ENCODE measurements around the gene RAD18.

Gene RAD18

DNA sequence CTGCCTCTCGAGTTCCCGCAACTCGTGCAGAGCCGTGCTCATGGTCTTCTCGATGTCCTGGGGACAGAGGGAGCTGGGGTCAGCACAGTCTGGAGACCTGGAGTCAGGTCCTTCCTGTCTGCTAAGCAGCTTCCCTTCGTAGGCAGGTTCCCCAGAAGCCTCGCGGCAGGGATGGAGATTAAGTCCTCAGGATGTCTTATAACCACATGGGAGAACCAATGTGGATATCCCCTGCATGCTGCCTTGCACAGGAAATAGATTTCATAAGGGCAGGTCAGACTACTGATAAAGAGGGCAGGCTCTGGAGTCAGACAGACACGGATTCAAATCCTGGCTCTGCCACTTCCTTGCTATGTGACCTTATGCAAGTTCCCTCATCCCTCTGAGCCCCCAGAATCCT is 22.6 kb upstream of the RAD18 start:
- DNase-seq (ENCODE audit: low spot score) (no peak), FAIRE-seq (no peak)

DNA sequence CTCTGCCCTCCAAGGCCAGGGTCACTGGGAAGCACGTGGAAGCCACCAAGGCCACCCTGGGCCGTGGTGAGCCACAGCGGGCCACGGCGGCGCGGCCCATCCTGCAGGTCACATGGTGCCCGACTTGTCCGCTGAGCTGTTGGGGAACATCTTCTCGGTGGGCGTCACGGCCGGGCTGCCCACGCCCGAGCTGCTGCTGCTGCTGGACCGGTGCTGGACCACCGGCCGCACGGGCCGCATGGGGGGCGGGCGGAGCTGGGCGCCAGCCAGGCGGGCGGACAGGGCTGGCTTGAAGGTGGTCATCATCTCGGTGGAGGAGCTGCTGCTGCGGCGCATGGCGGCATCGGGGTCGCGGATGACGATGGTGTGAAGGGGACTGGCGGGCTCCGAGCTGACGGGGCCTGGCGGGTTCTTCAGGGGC is 22.1 kb upstream of the RAD18 start:
- DNase-seq (ENCODE audit: low spot score): no peak
- no peak for FAIRE-seq

DNA sequence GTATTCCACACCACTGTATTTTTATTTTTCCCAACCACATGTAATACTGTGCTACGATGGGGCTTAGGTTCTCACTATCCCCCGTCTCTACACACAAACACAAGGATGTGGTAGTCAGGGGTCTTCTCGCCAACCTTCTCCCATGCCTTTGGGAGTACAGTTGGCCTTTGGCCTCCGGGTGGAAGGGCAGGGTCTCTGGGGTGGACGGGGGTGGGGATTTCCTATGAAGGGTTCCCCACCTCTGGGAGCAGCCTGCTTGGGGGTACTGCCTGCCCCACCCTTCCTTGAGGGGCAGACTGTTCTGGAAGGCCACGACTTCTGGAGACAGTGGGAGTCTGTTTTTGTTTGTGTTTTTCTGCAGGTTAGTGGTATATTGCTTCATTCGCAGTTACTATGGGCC is 21.3 kb upstream of the RAD18 start:
- FAIRE-seq (no peak), DNase-seq (ENCODE audit: low spot score) (no peak)

DNA sequence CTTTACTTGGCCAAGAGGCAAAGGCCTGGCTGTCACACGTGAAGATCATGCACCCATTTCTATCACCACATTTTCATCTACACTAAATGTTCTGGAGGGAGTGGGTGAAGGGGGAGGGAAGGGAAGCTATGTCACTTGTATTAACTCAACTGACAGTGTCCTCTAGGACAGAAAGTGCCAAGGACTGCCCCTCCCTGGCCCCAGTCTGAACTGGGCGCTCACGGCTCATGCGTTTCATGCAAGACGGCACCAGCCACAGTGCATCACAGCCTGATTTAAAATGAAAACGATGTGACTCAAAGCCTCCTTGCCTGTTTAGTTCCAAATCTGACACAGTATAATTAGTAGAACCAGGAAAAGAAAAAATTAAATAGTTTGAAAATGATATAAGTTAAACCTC is 20.8 kb upstream of the RAD18 start:
- no peak for DNase-seq (ENCODE audit: low spot score)
- FAIRE-seq: no peak

DNA sequence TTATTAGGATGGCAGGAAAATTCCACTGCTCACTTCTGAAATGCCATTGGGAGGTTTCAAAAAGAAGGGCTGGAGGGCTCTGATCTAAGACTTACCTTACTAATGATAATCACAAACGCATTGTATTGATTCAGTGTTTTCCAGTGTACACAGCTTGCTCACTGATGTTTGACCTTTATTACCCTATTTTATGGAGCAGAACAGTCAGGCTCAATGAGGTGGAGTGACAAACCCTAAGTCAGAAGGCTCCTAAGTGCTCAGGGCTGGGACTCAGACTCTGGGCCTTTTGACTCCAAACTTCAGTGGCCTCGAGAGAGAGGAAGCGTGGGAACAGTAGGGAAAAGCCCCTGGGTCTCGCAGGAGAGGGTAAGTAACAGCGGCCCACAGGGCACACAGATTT is 20.3 kb upstream of the RAD18 start:
- no peak for DNase-seq (ENCODE audit: low spot score)
- no peak for FAIRE-seq

DNA sequence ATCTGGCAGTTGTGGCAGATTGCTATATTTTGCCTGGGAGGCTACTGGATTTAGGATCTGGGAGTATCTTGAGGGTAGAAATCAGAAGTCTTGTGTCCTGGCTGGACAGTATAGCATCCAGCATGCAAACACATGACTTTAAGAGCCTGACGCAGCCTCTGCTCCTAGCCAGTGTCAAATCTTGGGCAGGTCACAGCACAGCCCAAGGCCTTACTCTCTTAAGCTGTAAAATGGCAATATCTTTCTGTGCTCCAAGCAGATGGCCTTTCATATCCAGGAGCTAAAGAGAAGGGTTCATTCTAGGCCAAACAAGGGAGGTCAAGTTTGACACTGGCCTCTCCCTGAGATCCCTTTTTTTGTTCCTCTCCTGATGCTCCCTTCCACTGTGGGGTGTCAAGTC is 19.8 kb upstream of the RAD18 start:
- FAIRE-seq (no peak), DNase-seq (ENCODE audit: low spot score) (no peak)

DNA sequence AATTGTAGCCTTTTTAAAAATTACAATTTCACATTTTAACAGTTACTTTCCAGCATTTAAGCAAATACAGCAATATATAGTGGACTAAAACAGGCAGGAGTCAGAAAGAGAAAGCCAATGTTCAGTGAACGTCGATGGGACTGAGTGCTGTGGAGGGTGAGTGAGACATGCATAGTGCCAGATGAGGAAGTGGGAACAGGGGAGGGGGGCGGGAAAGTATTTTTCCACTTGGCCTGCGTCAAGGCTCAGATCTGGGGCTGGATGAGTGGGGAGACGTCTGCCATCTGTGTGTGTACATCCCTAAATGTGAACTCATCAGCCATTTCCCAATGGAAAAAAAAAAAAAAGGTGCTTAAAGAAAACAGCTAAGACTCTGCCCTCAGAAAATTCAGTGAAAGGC is 19.2 kb upstream of the RAD18 start:
- no peak for DNase-seq (ENCODE audit: low spot score)
- no peak for FAIRE-seq

DNA sequence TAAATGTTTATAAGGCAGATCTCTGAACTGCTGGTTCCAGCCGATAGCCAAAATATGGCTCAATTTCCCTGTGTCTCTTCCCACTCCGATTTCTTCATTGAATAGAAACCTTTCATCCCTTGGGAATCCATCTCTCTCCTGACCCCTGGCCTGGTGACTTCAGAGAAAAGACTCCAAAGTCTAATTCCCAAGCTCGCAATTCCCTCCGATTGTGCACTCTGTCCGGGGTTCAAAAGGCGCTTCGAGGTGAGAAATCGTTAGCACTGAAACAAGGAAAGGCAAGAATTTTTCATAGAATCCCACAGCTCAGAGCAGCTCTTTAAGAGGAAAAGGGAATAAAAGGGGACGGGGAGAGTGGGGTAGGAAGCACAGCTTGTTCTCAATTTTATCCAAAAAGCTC is 18.4 kb upstream of the RAD18 start:
- DNase-seq (ENCODE audit: low spot score) (no peak), FAIRE-seq (no peak)

DNA sequence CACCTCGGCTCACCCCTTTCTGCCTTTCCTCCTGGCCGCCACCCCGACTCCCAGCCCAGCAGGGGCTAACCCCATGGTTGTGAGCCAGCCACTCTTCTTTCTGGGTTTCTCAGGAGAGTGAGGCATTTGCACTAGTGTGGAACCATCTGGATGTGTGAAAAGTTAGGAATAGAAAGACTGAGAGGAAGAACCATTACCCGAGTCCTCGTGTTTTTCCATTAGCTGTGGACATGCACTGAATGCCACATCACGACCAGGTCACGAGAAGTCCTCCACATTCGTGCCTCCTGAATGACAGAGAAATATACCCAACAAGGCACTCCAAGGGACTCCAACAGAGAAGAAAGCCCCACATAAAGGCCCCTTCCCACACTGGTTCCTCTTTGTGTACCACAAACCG is 18.0 kb upstream of the RAD18 start:
- FAIRE-seq: no peak

DNA sequence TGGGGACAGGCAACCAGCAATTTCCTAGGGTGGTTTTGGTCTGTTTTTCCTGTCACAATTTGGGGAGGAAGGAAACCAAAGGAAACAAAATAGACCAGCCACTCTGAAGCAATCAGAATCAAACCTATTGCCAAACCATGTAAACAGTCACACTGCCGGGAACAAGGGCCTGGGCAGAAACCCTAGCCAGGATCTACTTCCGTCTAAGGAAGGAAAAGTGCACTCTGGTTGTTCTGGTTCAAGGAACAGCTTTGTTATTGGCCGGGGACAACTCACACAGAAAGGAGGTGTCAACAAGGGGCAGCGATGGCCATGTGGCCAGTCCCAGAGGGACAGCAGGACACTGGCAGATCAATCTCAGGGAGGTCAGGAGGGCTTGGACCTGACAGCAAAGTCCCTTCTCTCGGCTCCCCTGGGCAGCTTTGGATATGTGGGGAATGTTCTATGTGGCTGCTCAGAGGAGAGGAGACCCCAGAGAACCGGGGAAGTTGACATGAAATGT is 17.5 kb upstream of the RAD18 start:
- DNase-seq (ENCODE audit: low spot score) (no peak), FAIRE-seq (no peak)

More for the DNA sequence above, 18.0 kb upstream of the RAD18 start:
- no peak for DNase-seq (ENCODE audit: low spot score)

DNA sequence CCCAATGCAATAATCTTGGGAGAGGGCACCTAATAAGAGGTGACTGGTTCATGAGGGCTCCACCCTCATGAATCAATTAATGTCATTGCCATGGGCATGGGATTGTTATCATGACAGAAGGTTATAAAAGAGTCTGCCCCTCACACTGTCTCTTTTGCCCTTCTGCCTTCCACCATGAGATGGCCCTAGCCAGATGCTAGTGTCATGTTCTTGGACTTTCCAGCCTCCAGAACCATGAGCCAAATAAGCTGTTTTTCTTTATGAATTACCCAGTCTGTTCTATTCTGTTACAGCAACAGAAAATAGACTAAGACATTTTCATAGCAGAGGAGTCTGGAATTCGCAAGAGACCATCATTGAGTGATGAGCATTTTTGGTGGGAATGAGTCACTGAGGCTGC is 16.0 kb upstream of the RAD18 start:
- FAIRE-seq: no peak
- DNase-seq (ENCODE audit: low spot score): no peak

DNA sequence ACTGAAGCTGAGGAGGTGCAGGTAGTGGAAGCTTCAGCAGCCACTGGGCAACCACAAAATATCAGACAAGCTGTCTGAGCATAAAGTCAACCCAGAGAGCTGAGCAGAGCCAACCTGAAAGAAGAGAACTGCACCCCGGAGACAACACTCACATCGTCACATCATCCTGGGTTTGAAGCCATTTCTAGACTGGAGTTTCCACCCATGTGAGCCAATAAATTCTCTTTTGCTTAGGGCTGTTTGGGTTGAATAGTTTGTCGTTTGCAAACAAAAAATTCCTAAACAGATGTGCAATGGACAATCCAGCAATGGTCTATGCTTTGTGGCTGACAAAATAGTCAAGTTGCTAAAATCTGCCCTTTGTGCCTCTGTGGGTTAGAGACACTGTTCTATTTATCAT is 15.3 kb upstream of the RAD18 start:
- no peak for FAIRE-seq
- no peak for DNase-seq (ENCODE audit: low spot score)

DNA sequence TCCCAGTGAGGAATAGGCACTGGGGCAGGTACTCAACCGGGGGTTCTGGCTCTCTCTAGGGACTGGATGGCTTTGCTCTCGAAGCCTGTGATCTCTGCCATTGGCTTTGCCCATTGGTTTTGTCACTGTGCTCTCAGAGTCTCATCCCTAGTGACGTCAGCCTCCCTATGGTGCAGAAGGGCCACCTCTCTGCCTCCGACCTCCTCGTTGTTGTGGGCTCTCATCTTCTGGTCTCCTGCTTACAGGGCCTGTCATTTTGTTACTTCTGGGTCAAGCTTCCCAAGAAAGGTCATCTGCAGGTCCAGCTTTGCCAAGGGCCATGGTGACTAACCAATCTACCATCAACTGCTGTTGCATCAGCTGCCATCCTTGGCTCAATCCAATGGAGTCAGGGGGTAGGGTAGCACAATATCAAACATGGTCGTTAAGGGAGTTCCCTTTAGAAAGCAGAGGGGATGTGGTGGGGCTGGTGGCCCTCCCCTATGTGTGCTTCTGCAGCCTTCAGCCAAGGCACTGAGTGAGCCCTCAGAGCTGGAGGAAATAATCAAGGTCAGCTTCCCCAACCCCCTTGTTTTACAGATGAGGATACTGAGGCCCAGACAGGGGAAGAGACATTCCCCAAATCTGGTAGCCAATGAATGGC is 13.4 kb upstream of the RAD18 start:
- no peak for DNase-seq (ENCODE audit: low spot score)
- FAIRE-seq: no peak

DNA sequence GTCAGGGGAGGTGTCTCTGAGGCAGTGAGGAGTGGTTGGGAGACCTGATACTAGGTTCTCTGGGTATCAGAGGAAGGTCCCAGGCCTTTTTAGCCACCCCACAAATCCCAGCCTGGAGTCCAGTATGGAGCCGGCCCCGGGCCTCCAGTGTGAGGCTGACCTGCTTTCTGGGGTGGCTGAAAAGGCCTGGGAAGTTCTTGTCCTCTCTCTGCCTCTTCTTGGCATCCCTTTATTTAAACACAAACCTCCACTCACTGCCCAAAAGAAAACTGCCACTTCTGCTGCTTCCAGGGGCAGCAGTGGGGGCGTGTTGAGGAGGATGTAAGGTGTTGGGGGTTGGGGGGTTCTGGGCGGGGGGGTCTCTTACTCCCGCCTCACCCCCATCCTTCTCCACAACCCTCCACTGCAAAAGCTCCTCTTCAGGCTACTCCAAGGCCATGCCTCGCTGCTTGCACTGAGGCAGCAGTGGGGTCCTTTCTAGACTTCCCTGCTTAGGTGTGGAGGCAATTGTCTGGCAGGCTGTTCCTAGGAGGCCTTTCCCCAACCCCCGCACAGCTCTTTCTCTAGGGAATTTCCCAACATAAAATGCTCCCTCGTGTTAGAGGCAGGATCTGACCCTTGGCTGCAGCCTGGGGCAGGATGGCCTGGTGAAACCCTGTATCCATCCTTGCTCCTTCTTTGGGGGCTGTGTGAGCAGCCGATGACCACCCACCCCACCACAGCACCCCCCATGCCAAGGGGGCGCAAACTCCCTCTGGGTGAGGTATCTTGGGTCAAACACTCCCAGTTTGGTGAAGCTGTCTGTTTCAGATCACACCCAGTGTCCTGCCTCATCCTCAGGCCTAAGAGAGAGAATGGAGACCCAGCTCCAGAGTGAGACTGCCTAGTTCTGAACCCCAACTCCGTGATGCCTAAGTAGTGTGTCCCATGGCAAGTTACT is 12.1 kb upstream of the RAD18 start:
- no peak for FAIRE-seq

DNA sequence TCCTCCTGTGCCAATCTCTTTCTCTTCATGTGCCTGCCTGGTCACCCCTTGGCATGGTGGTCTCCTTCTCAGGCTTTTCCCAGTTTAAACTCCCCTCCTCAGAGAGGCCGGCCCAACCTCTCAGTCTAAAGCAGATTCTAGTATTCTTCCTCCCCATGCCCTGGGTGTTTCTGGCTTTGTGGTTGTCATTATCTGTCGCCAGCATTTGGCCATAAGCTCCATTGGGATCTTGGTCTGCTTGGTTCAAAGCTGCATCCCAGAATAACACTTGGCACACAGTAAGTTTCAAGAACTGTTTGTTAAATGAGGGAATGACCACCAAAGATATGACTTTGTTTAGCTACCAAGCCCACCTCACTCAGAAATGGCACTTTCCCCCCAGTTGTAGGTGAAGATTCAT is 11.2 kb upstream of the RAD18 start:
- FAIRE-seq (no peak), DNase-seq (ENCODE audit: low spot score) (no peak)

More for the DNA sequence above, 12.1 kb upstream of the RAD18 start:
- no peak for DNase-seq (ENCODE audit: low spot score)

DNA sequence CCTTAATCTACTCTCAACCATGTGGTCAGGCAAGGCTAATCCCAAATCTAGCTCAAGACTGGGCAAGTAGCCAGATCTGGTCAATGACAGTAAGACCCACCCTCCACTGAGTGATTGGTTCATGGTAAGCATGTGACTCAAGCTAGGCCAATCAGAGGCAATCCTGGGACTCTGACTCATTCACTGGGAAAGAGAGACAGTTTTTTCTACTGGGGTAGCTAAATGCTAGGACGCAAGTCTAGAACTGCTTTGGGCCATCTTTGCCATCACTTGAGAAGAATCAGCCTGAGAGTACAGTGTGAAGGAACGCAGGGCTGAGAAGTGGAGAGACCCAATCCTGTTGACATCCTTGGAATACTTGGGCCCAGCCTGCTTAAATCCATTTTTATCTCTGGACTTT is 9.4 kb upstream of the RAD18 start:
- DNase-seq (ENCODE audit: low spot score): no peak
- FAIRE-seq: no peak

DNA sequence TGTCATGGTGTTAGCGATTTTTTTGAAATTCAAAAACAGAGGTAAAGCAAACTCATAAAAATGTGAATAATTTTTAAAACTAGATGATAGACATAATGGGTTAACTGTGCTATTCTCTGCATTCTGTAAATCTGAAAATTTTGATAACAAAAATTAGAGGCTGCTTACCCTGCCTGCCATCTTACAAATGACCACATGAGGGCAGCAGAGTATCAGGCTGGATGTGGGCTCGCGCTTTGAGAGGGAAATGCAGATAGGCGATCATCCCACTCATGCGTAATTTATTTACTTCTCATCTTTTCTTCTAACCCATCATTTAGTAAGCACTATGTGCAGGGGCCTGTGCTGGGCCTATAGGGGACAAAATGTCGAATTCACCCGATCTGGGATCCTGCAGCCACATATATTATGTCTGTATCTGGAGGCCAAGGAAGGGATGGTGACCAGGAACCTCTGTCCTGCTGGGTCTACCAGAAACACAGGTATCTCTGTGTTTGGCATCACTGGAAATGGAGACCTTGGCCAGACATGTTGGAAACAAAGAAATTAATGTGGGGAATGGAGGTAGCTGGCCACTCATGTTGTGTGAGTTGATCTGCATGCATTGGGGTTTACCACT is 7.8 kb upstream of the RAD18 start:
- FAIRE-seq (no peak), DNase-seq (ENCODE audit: low spot score) (peak; percentile 30)

DNA sequence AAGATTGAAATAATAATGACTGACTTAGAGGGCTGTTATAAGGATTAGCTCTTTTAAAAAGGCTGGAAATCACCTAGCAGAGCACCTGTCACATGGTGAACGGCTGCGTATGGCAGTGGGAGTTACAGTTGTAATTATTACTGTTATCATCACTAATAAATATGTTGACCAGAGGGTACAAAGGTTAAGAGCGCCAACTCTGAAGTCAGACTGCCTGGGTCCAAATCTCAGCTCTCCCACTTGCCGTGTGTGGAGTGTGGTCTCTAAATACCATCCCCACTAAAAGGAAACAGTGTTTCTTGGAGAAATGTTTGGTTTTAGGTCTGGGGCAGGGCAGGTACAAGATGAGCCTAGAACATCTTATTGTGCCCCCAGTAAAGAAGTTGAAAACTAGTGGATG is 6.0 kb upstream of the RAD18 start:
- FAIRE-seq (no peak), DNase-seq (ENCODE audit: low spot score) (no peak)

DNA sequence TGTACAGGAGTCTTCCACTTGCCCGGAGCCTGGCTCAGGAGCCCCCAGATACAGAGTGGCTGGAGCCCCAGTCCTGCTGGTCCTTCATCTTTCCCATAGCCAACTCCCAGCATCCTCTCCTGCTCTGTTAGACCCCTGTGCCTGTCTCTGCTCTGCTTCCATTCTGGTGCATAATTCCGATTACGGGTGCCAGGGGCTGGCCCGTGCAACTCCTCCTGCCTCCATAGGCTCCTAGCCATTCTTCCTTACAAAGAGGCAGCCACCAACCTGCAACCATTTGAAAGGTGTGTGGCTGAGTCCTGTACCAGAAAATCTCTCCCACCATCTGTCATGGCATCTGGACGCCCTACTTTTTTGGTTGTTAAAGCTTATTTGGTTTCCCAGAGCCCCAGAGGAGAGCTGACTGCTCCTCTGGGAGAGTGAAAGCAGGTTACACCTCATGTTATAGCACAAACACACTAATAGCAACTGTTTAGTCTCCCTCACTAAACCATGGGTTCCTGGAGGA is 5.2 kb upstream of the RAD18 start:
- FAIRE-seq (no peak), DNase-seq (ENCODE audit: low spot score) (no peak)

DNA sequence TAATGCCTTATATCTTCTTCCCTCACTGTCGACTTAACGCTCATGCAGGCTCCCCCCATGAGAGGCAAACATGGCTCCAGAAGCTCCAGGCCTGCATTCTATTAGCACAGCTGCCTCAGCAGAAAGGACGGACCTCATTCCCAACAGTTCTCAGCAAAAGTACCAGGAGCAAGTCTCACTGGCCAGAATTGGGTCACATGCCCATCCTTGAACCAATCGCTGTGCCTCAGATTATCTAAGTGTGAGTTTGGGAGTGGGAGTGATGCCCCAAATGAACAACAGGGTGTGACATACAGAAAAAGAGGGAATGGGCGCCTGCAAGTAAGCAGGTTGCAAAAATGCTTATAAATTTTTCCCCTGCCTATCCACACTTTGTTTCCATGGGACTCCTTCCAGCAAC is 4.3 kb upstream of the RAD18 start:
- DNase-seq (ENCODE audit: low spot score) (no peak), FAIRE-seq (no peak)

DNA sequence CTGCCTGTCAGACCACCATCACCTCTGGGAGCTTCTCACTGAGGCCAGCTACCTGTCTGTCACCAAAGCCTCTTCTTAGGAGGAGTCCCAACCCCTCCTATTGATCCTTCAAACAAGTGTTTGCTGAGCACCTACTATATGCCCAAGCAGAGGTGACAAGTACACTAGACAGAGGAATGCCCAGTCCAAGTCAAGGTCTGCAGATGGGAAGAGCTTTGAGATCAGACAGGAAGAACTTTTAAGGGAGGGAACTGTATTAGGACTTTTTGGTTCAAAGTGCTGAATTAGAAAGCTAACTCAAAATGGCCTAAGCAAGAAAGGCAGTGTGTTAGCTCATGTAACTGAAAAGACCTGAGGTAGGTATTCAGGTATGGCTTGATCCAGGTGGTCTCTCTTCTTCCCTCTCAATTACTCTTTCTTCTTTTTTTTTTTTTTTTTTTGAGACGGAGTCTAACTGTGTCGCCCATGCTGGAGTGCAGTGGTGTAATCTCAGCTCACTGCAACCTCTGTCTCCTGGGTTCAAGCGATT is 3.6 kb upstream of the RAD18 start:
- FAIRE-seq (no peak), DNase-seq (ENCODE audit: low spot score) (no peak)
